ENCODE results near the gene TEAD1. TPM values are rescaled to one million over a fixed set of nuclear protein-coding genes. Genes with fewer than 3 reads are reported as not detected.

The TEAD1 gene
- total RNA-seq, 1 donor: 176 TPM

- no peaks in the 10 kb centered on the region for H4K20me1 ChIP-seq (ENCODE audit: insufficient read depth, low read length)
- peak; percentile 46 for DNase-seq (ENCODE audit: insufficient read length, low spot score, missing footprints)
Measured at GRCh38 chr11:12966002-12966401, 291.8 kb downstream of the TEAD1 start.

DNA sequence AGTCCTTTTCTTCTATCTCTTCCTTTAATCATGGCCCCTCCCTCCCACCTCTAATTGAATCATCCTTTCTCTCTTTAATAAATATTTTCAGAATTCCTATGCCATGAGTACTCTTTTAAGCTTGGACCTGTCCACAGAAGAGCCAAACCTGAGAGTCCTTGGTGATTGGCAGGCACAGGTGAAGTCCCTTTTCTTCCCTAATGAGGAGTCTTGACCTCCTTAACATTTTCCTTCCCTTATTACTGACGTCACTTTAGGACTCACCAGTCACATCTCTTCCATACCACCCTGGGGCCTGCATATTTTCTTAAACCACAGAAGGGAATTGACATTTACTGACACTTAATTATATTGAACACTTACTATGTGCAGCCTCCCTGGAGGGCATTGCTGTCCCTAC lies 293.9 kb downstream of the TEAD1 start:
- H2AFZ ChIP-seq (ENCODE audit: low read length): no peak overlapping the region
- no peaks in the 10 kb centered on the region for H3K4me1 ChIP-seq (ENCODE audit: insufficient read depth, low read length)
- no peak overlapping the region for H3K27ac ChIP-seq (ENCODE audit: low read depth, low read length)
- no peak overlapping the region for H3K4me2 ChIP-seq (ENCODE audit: insufficient read depth, low read length)
- no peaks in the 10 kb centered on the region for H3K36me3 ChIP-seq (ENCODE audit: insufficient read depth, low read length)
- no peaks in the 10 kb centered on the region for H3K79me2 ChIP-seq (ENCODE audit: insufficient read depth, low read length)
- H3K27me3 ChIP-seq (ENCODE audit: insufficient read depth, low read length): peaks cover 4% of the 10 kb centered on the region
- H3K9me3 ChIP-seq (ENCODE audit: low read depth, low read length): no peaks in the 10 kb centered on the region
- no peak overlapping the region for H3K4me3 ChIP-seq (ENCODE audit: insufficient read depth, low read length)
- TF ChIP-seq, protein P1, sequence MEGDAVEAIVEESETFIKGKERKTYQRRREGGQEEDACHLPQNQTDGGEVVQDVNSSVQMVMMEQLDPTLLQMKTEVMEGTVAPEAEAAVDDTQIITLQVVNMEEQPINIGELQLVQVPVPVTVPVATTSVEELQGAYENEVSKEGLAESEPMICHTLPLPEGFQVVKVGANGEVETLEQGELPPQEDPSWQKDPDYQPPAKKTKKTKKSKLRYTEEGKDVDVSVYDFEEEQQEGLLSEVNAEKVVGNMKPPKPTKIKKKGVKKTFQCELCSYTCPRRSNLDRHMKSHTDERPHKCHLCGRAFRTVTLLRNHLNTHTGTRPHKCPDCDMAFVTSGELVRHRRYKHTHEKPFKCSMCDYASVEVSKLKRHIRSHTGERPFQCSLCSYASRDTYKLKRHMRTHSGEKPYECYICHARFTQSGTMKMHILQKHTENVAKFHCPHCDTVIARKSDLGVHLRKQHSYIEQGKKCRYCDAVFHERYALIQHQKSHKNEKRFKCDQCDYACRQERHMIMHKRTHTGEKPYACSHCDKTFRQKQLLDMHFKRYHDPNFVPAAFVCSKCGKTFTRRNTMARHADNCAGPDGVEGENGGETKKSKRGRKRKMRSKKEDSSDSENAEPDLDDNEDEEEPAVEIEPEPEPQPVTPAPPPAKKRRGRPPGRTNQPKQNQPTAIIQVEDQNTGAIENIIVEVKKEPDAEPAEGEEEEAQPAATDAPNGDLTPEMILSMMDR (IDR thresholded peaks at IDR 0.05; ENCODE audit: extremely low read depth, low read depth, low read length): no peak
- no peak for DNase-seq (ENCODE audit: insufficient read length, low spot score, missing footprints)
- no peaks in the 10 kb centered on the region for H4K20me1 ChIP-seq (ENCODE audit: insufficient read depth, low read length)

More at GRCh38 chr11:12966002-12966401, 291.8 kb downstream of the TEAD1 start:
- H3K4me3 ChIP-seq (ENCODE audit: insufficient read depth, low read length): no peak overlapping the region
- H2AFZ ChIP-seq (ENCODE audit: low read length): no peak overlapping the region
- no peak overlapping the region for H3K4me2 ChIP-seq (ENCODE audit: insufficient read depth, low read length)
- H3K9me3 ChIP-seq (ENCODE audit: low read depth, low read length): no peaks in the 10 kb centered on the region
- H3K36me3 ChIP-seq (ENCODE audit: insufficient read depth, low read length): no peaks in the 10 kb centered on the region
- no peaks in the 10 kb centered on the region for H3K4me1 ChIP-seq (ENCODE audit: insufficient read depth, low read length)
- H3K27ac ChIP-seq (ENCODE audit: low read depth, low read length): no peak overlapping the region
- H3K27me3 ChIP-seq (ENCODE audit: insufficient read depth, low read length): peaks cover 4% of the 10 kb centered on the region
- TF ChIP-seq, protein P1 (IDR thresholded peaks at IDR 0.05; ENCODE audit: extremely low read depth, low read depth, low read length): no peak
- no peaks in the 10 kb centered on the region for H3K79me2 ChIP-seq (ENCODE audit: insufficient read depth, low read length)

GRCh38 chr11:12968826-12969225 lies 294.6 kb downstream of the TEAD1 start:
- TF ChIP-seq, protein P1 (IDR thresholded peaks at IDR 0.05; ENCODE audit: extremely low read depth, low read depth, low read length): no peak
- Histone ChIP-seq H3K4me2 (ENCODE audit: insufficient read depth, low read length) (no peak overlapping the region), H2AFZ (ENCODE audit: low read length) (no peak overlapping the region), H4K20me1 (ENCODE audit: insufficient read depth, low read length) (no peaks in the 10 kb centered on the region), H3K4me1 (ENCODE audit: insufficient read depth, low read length) (no peaks in the 10 kb centered on the region), H3K36me3 (ENCODE audit: insufficient read depth, low read length) (no peaks in the 10 kb centered on the region), H3K4me3 (ENCODE audit: insufficient read depth, low read length) (no peak overlapping the region), H3K27me3 (ENCODE audit: insufficient read depth, low read length) (peaks cover 4% of the 10 kb centered on the region), H3K79me2 (ENCODE audit: insufficient read depth, low read length) (no peaks in the 10 kb centered on the region), H3K9me3 (ENCODE audit: low read depth, low read length) (no peaks in the 10 kb centered on the region), H3K27ac (ENCODE audit: low read depth, low read length) (no peak overlapping the region)
- no peak for DNase-seq (ENCODE audit: insufficient read length, low spot score, missing footprints)

DNA sequence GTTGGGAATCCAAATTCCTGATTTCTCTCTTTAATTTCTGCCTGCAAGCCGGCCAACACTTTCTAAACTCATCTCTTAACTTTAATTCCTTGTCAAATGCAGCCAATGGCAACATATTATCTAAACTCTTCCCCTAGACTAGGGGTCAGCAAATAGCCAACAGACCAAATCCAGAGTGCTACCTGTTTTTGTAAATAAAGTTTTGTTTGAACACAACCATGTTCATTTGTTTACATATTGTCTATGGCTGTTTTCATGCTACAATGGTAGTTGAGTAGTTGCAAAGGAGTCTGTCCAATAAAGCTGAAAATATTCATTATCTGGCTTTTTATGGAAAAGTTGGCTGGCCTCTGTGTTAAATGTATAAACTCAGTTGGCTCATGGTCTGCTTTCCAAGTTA lies 297.7 kb downstream of the TEAD1 start:
- no peaks in the 10 kb centered on the region for H3K36me3 ChIP-seq (ENCODE audit: insufficient read depth, low read length)
- TF ChIP-seq, protein P1 (IDR thresholded peaks at IDR 0.05; ENCODE audit: extremely low read depth, low read depth, low read length): no peak
- no peak overlapping the region for H3K4me3 ChIP-seq (ENCODE audit: insufficient read depth, low read length)
- no peaks in the 10 kb centered on the region for H4K20me1 ChIP-seq (ENCODE audit: insufficient read depth, low read length)
- no peaks in the 10 kb centered on the region for H3K4me1 ChIP-seq (ENCODE audit: insufficient read depth, low read length)
- DNase-seq (ENCODE audit: insufficient read length, low spot score, missing footprints): no peak
- peaks cover 14% of the 10 kb centered on the region for H3K27me3 ChIP-seq (ENCODE audit: insufficient read depth, low read length)
- no peak overlapping the region for H3K4me2 ChIP-seq (ENCODE audit: insufficient read depth, low read length)
- no peak overlapping the region for H2AFZ ChIP-seq (ENCODE audit: low read length)
- no peaks in the 10 kb centered on the region for H3K79me2 ChIP-seq (ENCODE audit: insufficient read depth, low read length)
- no peak overlapping the region for H3K27ac ChIP-seq (ENCODE audit: low read depth, low read length)
- H3K9me3 ChIP-seq (ENCODE audit: low read depth, low read length): no peaks in the 10 kb centered on the region
